LoVo (cell line): ENCODE data around the gene NFIL3.
"Not testable (repeated sequence)": the region's sequence is repeated elsewhere in the genome, so short reads cannot be mapped to it uniquely, and the experiment has no call there.

ENCODE experiments used
- DNase-seq: peaks from one replicate; pipeline ENCODE4 v3.0.0-alpha.2; 2016; ENCODE audit warnings: low spot score

The NFIL3 gene

DNA sequence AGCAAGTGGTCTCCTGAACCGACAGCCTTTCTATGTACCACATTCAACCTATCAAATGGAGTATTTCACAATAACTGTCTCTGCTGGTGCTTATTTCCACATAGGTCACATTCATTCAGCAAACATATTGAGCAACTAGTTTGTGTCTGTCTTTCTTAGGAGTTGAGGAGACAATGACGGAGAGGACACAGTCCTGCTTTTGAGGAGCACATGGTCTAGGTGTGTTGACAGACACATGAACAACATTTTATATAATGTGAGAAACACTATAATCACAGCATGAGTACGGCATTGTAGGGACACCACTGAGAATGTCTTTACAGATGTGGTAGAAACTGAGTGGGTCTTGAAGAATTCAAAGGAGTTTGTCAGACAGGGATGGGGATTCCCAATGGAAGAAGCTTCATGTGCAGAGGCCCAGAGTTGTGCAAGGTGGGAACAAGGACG lies 28.5 kb downstream of the NFIL3 start:
- DNase-seq = no peak

DNA sequence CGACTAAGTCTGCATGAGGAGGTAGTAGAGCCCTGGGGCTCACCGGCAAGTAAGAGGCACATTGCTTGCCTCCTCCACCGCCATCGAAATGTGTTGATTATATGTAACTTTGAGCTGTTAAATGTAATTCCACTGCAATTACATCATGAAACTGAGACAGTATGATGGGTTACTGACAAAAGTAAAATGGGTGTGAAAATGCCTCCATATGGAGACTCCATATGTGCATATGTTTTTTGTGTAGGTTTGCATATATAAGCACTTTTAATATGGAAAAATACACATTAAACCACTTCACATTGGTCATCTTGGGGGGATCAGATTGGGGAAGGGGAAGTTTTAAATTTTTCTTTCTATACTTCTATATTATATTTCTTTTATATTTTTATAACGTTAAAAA lies 29.8 kb downstream of the NFIL3 start:
- no peak for DNase-seq

DNA sequence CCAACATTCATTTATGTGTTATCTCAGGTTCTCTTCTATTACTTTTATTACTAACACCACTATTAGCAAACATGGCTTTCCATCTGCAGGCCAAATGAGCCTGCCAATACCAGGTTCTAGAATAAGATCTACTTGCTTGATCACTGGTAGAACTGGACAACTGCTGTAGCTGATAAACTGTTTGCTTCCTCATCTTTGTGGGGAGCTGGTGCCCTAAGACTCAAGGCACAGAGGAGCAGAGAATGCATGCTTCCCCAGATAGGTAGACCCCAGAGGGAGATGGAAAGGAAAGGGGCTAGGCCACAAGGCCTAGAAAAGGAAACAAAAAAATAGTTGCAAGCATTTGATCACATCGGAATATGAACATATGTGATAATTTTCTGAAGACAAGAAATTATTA lies 31.2 kb downstream of the NFIL3 start:
- no peak for DNase-seq

DNA sequence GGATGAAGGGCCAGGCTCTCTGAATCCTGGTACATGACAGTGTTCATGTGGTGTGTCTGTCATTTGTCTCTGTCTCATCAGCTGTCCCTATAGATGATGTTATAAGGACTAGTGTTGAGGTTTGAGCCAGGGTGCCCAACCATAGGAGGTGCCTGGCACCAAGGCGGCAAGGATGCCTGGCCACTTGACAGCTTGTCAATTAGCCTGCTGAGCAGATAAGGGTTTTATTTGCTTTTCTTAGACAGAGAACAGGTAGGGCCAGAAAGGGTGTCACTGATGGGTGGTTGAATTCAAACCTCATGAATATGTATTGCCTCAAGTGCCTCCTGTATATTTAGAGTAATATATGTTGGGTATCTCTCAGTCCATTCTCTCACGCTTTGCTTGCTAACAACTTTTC lies 31.8 kb downstream of the NFIL3 start:
- DNase-seq = no peak

DNA sequence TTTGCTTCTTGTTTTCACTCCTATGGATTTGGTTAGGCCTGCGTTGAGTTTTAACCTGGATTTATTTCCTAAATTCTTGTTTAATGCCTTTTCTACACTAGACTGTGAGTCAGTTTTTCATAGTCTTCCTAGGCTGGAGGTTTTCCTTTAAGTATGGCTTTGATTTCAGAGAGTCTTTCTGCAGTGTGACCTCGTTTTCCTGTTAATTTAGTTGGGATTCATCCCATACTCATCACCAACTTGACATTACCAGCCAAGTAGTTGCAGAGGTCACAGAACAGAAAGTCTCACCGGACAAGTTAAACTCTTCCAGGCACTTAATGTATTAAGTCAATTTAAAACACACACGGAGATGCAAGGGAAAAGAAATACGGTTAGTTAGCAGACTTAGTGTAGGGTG lies 32.2 kb downstream of the NFIL3 start:
- no peak for DNase-seq

DNA sequence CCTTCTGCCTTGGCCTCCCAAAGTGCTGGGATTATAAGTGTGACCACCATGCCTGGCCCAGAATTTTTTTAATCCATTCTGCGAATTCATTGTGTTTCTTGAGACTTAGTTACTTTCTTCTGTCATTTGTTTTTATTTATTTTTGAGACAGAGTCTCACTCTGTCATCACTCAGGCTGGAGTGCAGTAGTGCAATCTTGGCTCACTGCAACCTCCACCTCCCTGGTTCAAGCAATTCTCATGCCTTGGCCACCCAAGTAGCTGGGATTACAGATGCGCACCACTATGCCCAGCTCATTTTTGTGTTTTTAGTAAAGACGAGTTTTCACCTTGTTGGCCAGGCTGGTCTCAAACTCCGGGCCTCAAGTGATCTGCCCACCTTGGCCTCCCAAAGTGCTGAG lies 33.9 kb downstream of the NFIL3 start:
- not testable (repeated sequence) for DNase-seq

DNA sequence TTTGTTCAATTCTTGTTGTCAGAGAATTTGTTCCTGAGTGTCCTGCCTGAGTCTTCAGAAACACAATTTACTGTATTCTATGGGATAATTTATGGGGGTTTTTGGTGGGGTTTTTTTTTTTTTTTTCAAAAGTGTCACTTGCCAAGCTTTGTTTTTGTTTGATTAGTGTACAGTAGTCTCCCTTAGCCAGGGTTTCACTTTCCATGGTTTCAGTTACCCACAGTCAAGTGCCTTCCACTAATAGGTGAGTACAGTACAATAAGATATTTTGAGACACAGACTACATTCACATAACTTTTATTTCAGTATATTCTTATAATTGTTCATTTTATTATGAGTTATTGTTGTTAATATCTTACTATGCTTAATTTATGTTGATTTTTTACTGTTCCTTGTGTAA lies 36.9 kb downstream of the NFIL3 start:
- no peak for DNase-seq

DNA sequence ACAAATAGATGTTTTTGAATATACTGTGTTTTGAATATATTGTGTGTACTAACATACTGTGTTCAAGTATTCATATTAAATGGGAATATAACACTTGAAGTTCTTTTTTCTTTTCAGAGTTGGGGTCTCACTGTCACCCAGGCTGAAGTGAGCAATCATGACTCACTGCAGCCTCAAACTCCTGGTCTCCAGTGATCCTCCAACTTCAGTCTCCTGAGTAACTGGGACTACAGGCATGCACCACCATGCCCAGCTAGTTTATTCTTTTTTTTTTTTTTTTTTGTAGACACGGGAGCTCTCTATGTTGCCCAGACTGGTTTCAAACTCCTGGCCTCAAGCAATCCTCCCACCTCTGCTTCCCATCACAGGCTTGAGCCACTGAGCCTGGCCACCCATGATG lies 38.7 kb downstream of the NFIL3 start:
- no peak for DNase-seq

DNA sequence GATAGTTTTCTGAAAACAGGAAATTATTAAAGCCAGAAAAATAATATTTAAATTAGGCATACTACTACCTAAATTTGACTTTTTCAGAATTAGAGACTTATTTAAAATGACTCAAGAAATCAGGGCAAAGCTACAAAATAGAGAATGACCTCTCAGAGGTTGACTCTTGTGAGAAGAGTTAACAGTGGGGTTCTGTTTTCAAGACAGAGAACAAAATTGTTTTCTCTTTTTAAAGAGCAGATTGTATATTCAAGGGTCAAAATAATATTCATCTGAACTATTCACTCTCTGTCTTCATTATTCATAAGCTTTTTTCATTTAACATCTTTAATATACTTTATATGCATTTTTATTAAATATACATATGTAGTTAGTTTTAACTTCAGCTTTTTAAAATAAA lies 40.1 kb downstream of the NFIL3 start:
- DNase-seq = no peak

DNA sequence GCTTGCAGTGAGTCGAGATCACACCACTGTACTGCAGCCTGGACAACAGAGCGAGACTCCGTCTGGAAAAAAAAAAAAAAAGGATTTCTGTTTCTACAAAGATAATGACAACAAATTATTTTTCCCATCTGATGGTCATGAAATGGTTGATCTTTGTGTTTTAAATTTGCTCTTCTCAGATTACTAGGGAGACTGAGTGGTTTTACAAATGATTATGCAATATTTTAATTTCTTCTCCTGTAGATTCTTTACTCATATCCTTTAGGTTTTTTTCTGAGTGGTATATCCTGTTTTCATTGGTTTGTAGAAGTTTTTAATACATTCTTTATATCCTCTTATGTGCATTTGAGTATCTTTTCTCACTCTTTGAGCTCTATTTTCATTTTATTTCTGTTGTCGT lies 41.3 kb downstream of the NFIL3 start:
- DNase-seq = no peak

DNA sequence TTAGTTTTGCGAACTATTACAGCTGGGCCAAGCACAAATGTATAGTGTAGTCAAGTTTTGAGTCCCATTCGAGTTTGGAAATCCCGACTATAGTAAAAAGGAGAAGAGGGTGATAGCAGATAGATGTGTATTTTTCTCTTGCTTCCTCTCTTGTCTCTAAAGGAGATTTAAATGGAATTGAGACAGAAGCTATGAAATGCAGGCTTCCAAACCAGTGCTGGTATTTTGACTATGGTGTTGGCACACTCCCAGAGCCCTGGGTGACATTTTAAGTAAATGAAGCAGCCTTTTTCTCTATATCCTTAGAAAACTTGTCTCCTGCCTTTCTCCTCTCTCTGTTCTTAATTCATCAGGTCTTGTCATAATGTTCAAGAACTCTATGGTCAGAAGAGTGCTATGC lies 44.2 kb downstream of the NFIL3 start:
- DNase-seq = no peak

DNA sequence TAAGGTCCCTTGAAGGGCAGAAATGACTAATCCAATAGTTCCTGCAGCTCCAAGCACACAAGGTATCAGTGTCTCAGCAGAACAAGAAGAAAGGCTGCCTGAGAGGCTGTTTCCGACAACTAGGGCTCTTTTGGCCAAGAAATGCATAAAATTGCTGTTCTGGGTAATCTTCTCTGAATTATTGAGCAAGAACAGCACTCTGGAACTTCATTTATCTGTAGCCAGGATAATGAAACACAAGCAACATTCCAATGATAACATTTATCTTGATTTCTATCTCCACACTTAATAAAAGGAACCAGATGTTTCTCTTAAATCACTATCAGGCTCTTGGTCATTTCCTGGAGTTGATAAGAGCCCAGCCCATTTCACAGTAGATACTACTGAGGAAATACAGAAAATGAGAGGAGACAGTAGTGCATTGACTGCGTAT lies 44.9 kb downstream of the NFIL3 start:
- no peak for DNase-seq

DNA sequence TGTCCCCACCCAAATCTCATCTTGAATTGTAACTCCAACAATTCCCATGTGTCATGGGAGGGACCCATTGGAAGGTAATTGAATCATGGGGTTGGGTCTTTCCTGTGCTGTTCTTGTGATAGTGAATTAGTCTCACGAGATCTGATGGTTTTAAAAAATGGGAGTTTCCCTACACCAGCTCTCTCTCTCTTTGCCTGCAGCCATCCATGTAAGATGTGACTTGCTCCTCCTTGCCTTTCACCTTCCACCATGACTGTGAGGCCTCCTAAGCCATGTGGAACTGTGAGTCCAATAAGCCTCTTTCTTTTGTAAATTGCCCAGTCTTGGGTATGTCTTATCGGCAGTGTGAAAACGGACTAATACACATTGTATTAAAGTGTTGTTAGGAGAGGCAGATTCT lies 45.6 kb downstream of the NFIL3 start:
- not testable (repeated sequence) for DNase-seq

DNA sequence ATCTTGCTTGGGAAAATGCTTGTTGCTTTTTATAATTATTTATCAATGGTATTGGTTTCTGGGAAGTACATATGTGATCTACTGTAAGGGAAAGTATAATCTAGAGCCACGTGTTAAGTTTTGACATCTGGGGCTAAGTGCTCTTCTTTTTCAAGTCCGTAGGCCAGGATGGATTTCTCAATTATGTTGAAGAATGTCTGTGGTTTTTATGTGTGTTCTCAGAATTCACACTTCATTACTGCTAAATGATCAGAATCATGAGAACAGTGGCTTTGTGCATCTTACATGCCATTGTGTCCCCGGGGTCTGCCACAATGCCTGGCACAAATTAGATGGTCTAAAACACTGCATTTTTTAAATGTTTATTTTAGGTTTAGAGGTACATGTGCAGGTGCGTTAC lies 47.4 kb downstream of the NFIL3 start:
- DNase-seq = no peak

DNA sequence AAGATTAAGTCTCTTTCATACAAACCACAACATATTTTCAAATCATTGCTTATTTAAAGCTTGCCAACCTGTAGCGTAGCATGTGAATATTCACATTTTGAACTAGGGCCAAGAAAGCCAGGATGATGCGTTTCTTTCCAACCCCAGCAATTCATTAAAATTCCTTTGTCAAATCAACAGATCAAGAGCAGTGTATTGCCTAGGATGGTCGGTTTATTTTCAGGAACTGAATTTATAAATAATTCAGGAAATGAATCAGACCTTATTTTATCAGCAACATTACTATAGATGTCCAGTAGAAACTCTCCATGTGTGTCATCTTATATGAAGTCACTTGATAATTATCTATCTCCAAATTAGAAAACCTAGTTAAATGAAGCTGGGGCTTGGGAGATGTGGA lies 48.7 kb downstream of the NFIL3 start:
- no peak for DNase-seq

DNA sequence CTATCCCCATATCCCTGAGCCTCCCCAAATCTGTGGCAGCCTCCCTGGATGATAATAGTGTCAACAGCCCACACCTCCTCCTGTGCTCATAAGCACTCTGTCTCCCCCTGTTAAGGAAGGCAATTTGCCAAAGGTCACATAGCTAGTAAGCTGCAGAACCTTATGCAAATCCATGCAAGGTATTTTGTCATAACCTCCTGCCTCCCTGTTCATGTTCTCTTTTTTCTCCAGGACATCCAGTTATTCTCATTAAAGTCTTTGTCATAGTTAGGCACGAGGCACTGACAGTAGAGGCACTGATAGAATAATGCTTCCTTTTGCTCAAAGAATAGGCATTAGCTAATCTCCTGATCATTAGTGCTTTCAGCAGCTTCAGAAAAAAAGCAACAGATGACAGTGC lies 51.7 kb downstream of the NFIL3 start:
- DNase-seq = no peak

DNA sequence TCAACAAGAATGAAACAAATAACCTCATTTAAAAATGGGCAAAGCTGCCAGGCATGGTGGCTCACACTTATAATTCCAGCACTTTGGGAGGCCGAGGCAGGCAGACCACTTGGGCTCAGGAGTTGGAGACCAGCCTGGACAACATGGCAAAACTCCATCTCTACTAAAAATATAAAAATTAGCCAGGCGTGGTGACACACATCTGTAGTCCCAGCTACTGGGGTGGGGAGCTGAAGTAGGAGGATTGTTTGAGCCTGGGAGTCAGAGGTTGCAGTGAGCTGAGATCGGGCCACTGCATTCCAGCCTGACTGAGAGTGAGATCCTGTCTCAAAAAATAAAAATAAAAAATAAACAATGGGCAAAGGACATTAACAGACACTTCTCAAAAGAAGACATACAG lies 53.6 kb downstream of the NFIL3 start:
- not testable (repeated sequence) for DNase-seq

DNA sequence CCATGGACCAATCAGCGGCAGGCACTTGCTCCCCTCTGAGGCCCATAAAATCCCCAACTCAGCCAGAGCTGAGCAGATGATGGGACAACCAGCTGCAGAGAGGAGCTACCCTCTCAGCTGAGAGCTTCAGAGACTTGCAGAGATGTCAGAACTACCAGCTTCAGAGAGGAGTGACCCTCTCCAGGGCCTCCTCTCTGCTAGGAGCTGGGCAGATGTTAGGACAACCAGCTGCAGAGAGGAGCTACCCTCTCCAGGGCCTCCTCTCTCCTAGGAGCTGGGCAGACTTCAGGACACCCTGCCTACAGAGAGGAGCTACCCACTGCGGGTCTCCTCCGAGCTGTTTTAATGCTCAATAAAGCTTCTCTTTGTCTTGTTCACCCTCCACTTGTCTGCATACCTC lies 58.9 kb downstream of the NFIL3 start:
- no peak for DNase-seq

DNA sequence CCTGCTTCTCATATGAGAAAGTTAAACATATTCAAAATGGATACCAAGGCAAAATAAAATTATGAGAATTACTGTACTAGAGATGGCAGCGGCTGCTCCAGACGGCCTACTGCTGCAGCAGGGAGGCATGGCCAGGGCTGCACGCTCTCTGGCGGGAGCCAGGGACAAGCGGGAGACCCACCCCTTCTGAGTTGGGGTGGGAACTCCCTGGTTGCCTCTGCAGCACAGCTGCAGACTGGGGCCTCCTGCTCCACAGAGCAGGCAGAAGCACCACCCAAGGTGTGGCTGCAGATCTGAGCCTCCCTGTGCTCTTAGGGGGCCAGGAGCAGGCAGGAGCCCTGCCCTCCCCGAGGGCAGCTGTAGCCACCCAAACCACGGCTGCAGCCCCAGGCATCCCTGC lies 59.6 kb downstream of the NFIL3 start:
- no peak for DNase-seq

DNA sequence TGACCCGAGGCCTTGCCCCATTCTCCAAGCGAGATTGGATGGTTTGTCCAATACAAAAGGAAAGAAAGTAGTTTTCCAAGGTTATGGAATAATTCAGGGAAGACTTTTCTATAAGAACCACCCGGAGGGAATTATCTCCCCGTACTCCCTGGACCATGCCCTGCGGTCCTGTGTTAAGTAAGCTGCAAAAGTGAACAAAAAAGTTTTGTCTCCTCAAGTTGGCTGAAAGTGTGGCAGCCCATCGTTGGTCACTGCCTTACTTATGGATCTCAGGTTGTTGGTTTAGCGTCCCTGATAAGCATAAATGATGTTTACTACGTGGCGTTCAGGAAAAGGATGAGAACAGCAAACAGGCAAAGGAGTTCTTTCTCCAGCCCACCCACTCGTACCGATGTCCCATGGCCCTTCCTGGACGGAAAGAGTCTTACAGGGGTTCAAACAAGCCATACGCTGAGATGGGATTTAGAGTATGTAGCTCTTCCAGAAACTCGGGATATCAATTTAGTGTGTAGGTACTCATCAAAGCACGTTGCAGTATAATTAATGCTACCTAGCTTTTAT lies 61.5 kb downstream of the NFIL3 start:
- no peak for DNase-seq

DNA sequence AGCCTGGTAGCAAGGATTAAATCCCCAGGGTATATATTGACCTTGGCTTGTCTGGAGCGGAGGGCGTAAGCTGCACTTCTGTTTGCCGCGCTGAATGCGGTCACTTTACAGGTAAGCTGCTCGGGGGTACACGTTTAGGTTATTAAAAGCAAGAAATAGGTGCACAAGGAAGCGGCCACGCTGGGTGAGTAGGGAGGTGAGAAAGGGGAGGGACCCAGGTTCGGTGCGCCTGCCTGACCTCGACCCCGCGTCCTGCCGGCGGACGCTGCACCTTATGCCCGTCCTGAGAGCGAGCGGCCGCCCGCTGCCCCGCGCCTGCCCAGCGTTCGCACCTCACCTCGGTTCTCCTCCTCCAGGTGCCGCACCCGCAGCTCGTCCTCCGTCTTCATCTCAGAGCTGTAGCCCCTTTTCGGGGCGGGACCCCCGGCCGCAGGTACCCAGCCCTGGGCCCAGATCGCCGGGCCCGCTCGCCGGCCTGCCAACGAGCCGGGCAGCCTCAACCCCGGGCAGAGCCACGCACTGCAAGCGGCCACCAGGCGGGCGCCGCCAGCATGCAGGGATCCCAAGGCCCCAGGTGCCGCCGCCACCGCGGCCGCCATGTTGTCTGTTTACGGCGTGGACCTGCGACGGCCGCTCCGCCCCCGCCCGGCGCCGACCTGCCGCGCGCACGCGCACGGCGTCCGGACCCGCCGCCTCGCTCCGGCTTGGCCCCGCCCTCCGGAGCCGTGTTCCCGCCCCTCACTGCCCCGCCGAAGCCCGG lies 62.2 kb downstream of the NFIL3 start, which contains the start of gene AUH:
Gene AUH (minus strand): TSS at position 628 of the 760 bp plus-strand sequence. CDS start 29 bp downstream, at position 599.
- peak; percentile 88 for DNase-seq

DNA sequence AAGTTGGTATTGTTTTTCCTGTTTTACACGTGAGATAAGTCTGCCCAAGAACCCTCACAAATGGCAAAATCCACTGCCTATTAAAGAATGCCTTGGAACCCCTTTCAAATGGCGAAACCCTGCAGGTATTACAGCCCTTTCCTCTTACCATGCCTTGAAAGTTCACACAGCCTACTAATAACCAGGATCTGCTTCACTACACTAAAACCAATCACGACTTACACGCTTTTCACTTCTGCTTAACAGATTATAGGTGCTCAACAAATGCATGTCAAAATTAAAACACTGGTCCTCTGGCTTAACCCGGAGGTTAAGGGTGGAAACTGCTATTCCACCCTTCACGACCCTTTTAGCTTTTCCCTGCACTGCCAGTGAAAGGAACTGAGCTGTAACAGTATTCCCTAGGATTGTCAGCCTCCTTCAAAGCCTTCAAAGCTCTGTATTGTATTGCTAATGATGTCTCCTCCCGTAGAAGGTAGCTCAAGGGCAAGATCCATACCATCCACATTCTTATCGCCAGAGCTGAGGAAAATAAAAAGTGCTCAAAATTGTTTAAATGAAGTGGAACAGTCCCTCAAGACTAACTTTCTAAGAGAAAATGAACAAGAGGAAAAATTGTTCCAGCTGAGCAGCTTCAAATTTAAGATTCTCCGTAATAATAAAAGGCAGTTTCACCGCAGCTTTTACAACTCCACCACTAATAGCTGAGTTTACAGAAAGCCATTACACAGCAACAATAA lies 62.9 kb downstream of the NFIL3 start:
- DNase-seq = no peak
